IPS-18c (cell line): ENCODE data around the gene UBTD2.

ENCODE experiments used
- H3K4me3 ChIP-seq: 2 replicates; pipeline ENCODE4 v1.7.0; 2013; ENCODE audit warnings: low read depth, mild to moderate bottlenecking, low read length, moderate library complexity; ENCODE audit not compliant: insufficient read depth
- H3K9me3 ChIP-seq: one replicate; pipeline ENCODE4 v1.6.1; 2013; ENCODE audit warnings: mild to moderate bottlenecking, low read length, moderate library complexity; ENCODE audit not compliant: control insufficient read depth, insufficient read depth

Gene UBTD2

DNA sequence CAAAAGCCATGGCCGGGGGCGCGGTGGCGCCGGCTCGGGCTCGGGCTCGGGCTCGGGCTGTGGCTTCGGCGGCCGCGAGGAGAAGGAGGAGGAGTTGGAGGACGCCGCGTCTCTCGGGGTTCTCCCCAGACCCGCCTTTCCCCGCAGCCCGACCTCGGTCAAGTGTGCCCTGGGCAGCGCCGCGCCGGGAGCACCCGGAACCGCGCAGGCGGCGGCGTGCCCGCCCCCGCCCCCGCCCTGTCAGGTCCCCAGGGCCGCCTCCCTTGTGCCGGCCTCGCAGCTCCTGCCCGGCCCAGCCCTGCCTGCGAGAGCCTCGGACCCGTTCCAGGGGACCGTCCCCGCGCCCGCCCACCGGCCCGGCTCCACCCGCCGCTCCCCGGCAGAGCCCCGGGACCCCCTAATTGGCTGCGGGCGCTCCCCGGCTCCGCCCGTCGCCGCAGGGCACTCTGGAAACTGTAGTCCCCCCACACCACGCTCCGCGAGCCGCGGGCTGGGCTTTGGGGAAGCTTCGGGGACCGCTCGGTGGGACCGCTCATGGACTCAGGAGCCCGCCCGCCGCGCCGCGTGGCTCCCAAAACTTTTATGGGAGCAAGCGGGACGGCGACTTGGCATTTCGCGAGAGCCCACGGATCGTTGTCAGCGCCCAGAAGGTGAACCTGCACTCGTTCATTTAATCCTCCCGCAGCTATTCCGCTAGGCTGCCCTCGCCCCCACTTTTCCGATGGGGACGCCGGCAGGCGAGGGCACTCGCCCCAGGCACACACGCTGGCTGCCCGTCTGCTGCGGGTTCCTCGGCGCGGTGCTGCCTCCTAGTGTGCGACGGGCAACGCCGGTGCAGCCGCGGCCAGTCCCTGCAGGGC, 95.3 kb downstream of the UBTD2 start, which contains the start of gene STK10:
Gene STK10, minus strand, starts transcription at position 192 of the 860 bp plus-strand sequence. Its CDS starts 182 bp downstream, at position 10.
- H3K9me3 ChIP-seq, result peaks cover 3% of the 10 kb centered on the region
- peak within 1 kb of the TSS; percentile 94 for H3K4me3 ChIP-seq

DNA sequence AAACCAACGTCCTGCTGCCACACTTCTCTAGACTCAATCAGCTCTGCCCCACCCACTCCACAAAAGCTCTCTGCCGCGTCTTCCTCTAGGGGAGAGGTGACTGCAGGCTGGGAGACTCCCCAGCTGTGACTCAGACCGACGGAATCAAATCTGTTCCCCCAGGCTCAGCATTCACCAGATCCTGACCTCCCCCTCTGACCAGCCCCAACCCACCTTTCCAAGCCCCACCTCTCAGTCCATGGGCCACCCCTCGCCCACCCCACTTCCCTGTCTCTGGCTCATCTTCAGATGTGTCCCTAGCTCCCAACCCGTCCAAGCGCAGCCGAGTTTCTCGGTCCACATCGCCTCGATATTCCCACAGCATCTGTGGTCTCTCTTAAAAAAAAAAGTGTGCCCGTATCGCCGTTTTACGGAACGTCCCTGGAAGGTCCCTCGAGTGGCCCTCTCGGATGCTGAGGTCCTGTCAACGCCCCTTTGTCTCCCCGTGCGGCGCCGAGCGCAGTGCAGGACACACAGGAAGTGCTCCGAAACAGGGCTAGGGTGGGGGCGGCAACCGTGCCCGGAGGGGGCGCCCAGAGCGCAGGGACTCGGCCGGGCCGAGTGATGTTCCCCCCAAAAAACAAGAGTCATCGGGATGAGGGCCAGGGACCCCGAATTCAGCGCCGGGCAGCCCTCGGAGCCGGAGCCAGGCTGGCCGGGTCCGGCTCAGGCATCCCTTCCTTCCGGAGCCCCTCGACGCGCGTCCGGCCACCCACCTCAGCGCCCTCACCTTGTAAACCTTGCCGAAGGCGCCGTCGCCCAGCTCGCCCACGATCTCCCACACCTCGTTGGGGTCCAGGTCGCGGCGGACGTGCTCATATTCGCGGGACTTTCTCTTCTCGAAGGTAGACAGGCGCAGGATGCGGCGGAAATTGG, 96.2 kb downstream of the UBTD2 start:
- H3K9me3 ChIP-seq, result peaks cover 3% of the 10 kb centered on the region

DNA sequence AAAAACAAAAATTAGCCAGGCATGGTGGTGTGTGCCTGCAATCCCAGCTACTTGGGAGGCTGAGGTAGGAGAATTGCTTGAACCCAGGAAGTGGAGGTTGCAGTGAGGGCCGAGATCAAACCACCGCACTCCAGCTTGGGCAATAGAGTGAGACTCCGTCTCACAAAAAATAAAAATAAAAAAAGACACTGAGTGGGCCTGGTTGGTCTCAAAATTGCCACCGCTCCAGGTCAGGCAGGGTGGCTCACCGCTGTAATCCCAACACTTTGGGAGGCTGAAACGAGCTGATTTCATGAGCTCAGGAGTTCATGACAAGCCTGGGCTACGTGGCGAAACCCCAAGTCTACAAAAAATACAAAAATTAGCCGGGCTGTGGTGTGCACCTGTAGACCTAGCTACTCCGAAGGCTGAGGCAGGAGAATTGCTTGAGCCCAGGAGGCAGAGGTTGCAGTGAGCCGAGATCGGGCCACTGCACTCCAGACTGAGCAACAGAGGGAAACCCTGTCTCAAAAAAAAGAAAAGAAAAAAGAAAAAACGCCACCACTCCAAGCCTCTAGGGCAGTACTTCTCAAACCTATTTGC, 97.4 kb downstream of the UBTD2 start:
- Histone ChIP-seq H3K9me3 (peaks cover 3% of the 10 kb centered on the region), H3K4me3 (no peak overlapping the region)

More for the DNA sequence above, 96.2 kb downstream of the UBTD2 start:
- peak overlapping the region; percentile 94 for H3K4me3 ChIP-seq

DNA sequence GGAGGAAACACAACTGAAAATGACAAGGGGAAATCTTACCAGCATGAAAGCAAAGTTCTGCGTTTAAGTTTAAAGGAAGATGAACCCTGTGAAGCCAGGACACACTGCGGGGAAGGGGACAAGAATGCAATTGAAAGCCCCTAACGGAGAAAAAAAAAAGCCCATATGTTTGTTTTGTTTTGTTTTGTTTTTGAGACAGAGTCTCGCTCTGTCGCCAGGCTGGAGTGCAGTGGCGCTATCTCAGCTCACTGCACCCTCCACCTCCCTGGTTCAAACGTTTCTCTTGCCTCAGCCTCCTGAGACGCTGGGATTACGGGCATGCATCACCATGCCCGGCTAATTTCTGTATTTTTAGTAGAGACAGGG, 98.5 kb downstream of the UBTD2 start:
- Histone ChIP-seq H3K4me3 (no peak overlapping the region), H3K9me3 (peaks cover 3% of the 10 kb centered on the region)

DNA sequence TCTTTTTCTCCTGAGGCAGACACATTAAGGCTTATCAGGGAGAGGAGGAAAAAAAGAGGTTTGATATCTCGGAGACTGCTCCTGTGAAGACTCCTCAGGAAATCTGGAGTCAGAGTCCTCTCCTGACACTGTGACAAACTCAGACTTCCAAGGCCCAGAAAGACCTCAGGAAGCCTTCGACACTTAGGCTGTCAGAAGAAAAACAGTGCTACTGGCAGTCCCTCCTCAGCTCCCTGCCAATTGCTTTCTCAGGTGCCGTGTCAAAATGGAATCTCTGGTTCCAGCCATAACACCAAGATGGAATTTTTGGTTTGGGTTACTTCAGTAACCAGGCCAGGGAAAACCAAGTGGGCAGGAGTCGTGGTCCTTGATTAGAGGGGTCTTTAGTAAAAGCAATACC, 99.7 kb downstream of the UBTD2 start:
- Histone ChIP-seq H3K9me3 (peaks cover 3% of the 10 kb centered on the region), H3K4me3 (no peak overlapping the region)

DNA sequence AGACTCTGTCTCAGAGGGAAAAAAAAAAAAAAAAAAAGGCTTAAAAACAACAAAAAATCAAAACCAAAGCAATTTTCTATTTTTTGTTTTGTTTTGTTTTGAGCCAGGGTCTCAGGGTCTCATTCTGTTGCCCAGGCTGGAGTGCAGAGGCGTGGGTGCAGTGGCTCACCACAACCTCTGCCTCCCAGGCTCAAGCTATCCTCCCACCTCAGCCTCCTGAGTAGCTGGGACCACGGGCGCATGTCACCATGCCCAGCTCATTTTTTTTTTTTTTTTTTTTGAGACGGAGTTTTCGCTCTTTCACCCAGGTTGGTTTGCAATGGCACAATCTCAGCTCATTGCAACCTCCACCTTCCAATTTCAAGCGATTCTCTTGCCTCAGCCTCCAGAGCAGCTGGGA, 101.3 kb downstream of the UBTD2 start:
- Histone ChIP-seq H3K4me3 (no peak overlapping the region), H3K9me3 (no peaks in the 10 kb centered on the region)

DNA sequence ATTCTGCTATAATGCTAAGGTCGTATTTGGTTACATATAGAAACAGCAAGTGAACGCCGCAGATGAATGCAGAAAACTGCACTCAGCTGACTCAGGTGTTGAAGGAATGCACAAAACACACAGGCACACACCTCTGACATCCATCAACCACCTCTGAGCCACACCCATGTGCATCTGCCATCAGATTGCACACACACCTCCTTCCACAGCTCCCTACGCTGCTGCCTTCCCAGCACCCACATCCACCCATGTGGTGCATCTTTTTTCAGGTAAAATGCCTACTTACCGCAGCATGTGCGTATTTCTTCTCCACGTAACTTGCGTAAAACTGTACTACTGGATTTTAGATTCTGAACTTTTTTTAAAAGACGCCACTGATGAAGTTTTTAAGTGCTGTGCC, 102.6 kb downstream of the UBTD2 start:
- Histone ChIP-seq H3K9me3 (no peaks in the 10 kb centered on the region), H3K4me3 (no peak overlapping the region)

DNA sequence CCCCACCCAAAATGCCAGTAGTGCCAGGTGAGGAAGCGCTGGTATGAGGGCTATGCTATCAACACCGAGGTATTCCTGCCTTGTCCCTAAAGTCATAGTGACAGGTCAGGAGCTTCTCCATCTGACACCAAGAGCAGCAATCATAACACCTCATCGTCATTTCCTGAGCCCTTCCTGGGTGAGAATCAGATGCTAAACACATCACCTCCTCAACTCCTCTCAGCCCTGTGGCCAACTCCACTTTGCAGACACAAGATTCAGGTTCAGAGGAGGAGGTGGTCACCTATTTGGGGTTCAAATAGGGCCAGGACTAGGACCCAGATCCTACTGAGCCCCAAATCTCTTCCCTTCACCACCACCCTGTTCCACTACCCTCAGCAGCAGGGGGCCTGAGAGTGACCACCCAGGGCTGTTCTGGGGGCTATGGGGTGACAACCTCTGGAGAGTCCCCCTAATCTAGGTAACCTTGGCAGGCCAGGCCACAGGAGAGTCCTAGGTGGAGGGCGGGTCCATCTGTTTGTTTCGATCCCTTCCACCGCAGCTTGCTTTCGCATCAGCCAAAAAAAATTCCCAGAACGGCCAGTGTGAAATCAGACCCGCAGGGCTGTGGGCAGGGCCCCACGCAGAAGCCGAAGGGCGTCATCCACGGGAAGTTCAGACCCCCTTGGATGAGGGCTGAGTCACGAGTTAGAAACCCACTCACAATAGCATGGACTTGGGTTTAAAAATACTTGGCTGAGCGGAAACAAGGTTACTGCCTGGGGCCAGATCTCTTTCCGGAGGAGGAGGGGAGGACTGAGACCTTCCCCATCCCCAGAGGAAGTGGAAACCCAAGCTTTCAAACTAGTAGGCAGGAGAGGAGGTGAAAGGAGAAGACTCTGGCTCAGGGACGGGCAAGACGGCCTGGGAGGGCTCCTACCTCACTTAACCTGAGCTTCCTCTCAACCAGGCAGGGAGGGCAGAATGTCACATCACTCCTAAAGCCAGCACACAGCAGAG, 104.3 kb downstream of the UBTD2 start:
- H3K9me3 ChIP-seq, result no peaks in the 10 kb centered on the region
- no peak overlapping the region for H3K4me3 ChIP-seq

DNA sequence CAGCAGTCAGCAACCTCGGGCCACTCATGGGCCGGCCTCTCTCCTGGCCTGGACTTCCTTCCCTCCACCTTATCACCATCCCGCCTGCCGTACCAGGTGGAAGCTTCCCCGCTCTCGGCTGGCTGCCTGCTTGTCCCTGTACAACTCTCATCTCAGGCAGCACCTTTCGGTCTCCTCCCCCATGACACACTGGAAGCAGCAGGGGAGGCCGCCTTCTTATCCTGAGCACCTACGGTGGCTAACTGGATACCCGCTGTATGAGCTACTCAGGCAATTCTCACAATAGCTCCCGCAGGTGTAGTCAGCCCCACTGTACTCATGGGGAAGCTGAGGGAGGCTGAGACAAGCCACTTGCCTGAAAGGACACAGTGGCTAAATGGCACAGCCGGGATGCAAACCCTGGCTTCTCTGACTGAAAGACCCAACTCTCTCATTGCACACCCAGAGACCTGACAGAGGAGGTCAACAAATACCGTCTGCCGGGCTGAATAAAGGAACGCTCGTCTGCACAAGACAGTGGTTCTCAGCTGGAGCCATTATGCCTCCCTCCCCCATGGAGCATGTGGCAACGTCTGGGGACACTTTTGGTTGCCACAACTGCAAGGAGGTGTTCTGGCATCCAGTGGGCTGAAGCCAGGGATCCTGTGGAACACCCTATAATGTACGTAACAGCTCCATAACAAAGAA, 105.1 kb downstream of the UBTD2 start:
- H3K9me3 ChIP-seq, result no peaks in the 10 kb centered on the region
- H3K4me3 ChIP-seq, result no peak overlapping the region

DNA sequence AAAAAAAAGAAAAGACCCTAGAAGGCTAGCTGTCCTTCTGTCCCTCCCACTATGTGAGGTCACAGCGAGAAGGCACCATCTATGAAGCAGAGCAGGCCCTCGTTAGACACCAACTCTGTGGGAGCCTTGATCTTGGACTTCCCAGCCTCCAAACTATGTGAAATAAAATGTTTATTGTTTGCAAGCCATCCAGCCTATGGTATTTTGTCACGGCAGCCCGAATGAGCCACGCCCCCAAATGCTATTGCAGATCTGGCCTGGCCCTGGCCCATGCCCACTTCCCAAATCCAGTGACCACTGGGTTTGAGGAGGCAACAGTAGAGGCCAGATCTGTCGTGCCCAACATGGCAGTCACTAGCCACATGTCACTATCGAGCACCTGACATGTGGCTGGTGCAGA, 106.4 kb downstream of the UBTD2 start:
- no peaks in the 10 kb centered on the region for H3K9me3 ChIP-seq
- no peak overlapping the region for H3K4me3 ChIP-seq

DNA sequence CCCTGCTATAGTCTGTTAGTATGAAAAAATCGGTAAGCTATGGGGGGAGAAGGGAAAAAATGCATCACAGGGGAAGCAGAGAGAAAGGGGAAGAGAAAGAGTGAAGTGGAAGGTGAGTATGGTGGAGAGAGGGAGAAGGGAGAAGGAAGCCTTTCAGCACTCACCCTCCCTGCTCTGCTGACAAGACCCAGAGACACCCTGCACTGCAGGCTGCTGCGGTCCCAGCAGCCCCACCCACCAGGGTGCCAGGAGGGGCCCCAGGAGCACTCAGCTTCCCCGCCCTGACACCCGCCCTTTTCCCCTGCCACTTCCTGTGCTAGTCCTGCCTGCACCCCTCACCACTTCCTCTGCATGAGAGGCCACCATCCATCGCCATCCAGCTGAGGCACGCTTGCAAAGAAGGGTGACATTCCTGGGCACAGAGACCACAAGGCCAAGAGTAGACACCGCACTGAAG, 108.3 kb downstream of the UBTD2 start:
- H3K4me3 ChIP-seq, result no peak overlapping the region
- no peaks in the 10 kb centered on the region for H3K9me3 ChIP-seq

DNA sequence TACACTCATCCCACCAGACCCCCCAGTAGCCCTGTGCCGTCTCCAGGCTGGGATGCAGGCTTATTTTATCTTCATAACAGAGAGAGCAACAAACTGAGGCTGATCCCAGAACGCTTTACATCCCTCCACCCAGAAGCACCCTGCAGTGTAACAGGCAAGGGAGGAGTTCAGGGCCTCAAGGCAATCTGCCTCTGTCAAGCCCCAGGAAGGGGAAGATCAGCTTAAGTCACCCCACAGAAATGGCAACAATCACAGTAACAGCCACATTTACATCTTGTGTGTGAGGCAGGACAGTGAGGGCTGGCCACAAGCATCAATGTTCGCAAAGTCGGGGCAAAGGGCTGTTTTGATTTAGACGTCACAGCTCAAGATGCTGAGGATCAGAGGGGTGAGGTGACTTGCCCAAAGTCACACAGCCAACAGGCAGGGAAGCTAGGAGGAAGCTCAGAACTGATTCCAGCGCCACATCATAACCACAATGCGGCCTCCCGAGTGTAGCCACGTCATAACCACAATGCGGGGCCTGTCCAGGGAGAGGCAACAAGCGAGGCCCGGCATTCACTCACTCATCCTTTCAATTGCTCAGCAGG, 109.9 kb downstream of the UBTD2 start:
- Histone ChIP-seq H3K9me3 (no peaks in the 10 kb centered on the region), H3K4me3 (no peak overlapping the region)

DNA sequence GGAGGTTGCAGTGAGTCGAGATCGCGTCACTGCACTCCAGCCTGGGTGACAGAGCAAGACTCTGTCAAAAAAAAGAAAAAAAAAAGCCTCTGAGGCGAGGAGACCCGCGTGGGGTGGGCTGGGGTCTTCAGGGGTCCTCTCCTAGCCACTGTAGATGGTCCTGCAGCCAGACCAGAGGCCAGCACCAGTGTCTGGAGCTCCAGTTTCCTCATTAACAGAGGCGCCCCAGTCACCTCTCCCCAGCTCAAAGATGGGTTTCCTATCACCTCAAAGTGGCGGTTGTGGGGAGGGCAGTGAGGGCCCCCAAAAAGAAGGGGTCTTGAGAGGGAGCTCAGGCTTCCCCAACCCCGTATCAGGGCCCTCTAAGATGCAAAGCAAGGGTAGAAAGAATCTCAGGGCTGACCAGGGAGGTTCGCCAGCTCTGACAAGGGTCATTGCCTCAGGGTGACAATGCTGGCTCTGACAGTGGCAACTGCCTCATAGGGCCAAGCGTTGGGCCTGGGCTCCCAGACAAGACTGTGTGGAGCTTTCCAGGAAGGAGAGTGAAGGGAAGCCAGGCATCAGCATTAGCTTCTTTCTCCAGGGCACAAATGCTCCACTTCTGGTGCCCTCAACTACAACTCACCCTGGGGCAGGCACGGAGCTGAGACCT, 110.5 kb downstream of the UBTD2 start:
- no peak overlapping the region for H3K4me3 ChIP-seq
- H3K9me3 ChIP-seq, result no peaks in the 10 kb centered on the region

DNA sequence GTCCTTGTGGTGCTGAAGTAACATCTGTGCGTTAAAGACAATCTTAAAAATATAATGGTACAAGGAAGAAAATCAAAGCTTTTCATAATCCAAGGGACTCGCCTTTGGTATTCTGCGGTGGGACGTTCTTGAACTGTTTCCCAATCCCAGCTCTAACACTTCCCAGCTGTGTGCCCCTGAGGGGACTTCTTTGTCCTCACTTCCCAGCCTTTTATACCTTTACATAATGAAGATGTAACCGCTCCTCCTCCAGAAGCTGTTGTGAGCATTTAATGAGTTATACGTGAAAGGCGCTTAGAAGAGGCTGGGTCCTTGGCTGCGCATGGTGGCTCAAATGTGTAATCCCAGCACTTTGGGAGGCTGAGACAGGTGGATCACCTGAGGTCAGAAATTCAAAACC, 112.4 kb downstream of the UBTD2 start:
- Histone ChIP-seq H3K9me3 (no peaks in the 10 kb centered on the region), H3K4me3 (no peak overlapping the region)

DNA sequence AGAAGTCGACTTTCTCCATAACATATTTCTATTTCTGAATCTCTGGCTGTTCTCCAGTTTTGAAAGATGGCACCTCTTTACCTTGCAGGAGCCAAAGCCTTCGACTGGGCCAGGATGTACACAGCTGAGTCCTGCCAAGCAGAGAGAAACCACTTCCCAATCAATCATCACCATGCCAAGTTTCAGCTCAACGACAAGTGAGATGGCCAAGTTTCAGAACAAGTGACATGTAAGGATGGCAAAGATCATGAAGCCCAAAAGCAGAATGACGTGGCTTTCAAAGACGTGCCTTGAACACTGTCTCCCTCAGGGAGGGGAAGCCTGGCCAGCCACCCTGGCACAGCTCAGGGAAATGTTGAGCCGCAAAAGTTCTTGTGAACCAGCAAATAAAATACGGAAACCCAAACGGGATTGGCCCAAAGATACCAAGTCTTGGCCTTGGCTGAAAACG, 113.3 kb downstream of the UBTD2 start:
- H3K9me3 ChIP-seq, result no peaks in the 10 kb centered on the region
- no peak overlapping the region for H3K4me3 ChIP-seq
